Activated naive CD8-positive, alpha-beta T cell treated with anti-CD3 and anti-CD28 coated beads for 36 hours (primary cell): ENCODE results near the gene MRC2. TPM values are rescaled to one million over a fixed set of nuclear protein-coding genes. Genes with fewer than 3 reads are reported as not detected.

ENCODE experiments used
- DNase-seq: peaks from one replicate; pipeline ENCODE4 v3.0.0; 2021
- H3K27ac Mint-ChIP-seq: one replicate; pipeline ENCODE4 v1.8.0; 2022; ENCODE audit warnings: mild to moderate bottlenecking, moderate library complexity, mixed read lengths
- H3K27me3 Mint-ChIP-seq: one replicate; pipeline ENCODE4 v1.8.0; 2022; ENCODE audit warnings: mild to moderate bottlenecking, mixed read lengths
- H3K36me3 Mint-ChIP-seq: one replicate; pipeline ENCODE4 v1.8.0; 2021; ENCODE audit warnings: mild to moderate bottlenecking, mixed read lengths
- H3K4me1 Mint-ChIP-seq: one replicate; pipeline ENCODE4 v1.8.0; 2021; ENCODE audit warnings: mixed read lengths
- H3K4me3 Mint-ChIP-seq: one replicate; pipeline ENCODE4 v1.8.0; 2022; ENCODE audit warnings: mild to moderate bottlenecking, moderate library complexity, mixed read lengths
- H3K9me3 Mint-ChIP-seq: one replicate; pipeline ENCODE4 v1.8.0; 2022; ENCODE audit warnings: mixed read lengths
- total RNA-seq, 2 experiments: library from RNA; stranded (reverse); gene quantifications; one replicate each; pipeline ENCODE4 v1.2.3, GENCODE V29; 2021

The MRC2 gene
- total RNA-seq, 2 experiments from 2014 or later, result 5.1 to 5.8 TPM

DNA sequence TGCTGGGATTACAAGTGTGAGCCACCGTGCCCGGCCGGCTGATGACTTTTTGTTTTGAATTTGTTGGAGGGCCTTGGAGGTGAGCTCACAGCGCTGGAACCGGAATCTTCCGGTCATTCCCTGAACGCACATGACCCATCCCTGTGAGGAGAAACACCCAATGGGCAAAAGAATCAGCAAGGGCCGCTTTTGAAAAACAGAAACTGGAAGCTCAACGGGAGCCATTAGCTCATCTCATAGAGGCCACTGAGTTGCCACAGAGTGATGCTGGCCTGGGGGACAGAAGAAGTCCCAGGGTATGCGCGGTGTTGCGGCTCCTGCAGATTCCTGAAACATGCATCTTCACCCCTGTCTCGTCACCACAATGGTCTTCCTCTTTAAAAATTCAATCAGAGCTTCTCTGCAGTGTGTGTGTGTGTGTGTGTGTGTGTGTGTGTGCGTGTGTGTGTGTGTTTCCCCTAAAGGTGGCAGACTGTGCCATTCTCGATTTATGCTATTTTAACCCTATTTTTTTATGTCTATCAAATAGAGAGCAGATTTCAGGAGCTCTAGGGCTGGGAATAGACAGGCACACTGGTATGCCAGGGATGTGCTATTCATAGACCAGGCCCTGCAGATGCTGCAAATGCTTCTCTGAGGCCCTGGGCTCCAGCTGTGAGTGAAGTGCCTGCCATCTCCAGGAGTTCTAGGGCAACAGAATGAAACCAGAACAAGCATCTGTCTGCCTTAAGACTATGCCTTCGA lies 112.3 kb downstream of the MRC2 start:
- Mint-ChIP-seq H3K27ac (no peak overlapping the region), H3K27me3 (peaks cover 4% of the 10 kb centered on the region), H3K4me1 (peaks cover 10% of the 10 kb centered on the region), H3K4me3 (no peak overlapping the region), H3K9me3 (no peaks in the 10 kb centered on the region), H3K36me3 (no peaks in the 10 kb centered on the region)
- no peak for DNase-seq

- Mint-ChIP-seq H3K36me3 (no peaks in the 10 kb centered on the region), H3K27ac (no peak overlapping the region), H3K4me3 (no peak overlapping the region), H3K27me3 (no peaks in the 10 kb centered on the region), H3K4me1 (peaks cover 4% of the 10 kb centered on the region), H3K9me3 (no peaks in the 10 kb centered on the region)
- DNase-seq, result no peak
Observed at GRCh38 chr17:62741290-62741689, 113.8 kb downstream of the MRC2 start.

Other genes with a start within 250 kb of the MRC2 start
- gene EFCAB3, start 247.1 kb upstream of the MRC2 start, total RNA-seq, result not detected
- gene METTL2A, start 203.8 kb upstream of the MRC2 start, total RNA-seq, result 10 to 100 TPM; 33.7 to 34.6 TPM
- gene TLK2, start 148.8 kb upstream of the MRC2 start, total RNA-seq, result 10 to 100 TPM; 29.4 to 32.4 TPM
- not detected for gene MARCHF10, start 180.6 kb downstream of the MRC2 start, total RNA-seq